Measurements from ENCODE around the gene CACNB4. TPM values are rescaled to one million over a fixed set of nuclear protein-coding genes. Genes with fewer than 3 reads are reported as not detected.

The CACNB4 gene
- total and polyA plus RNA-seq, 8 donors: 0.34 to 1.3 (median 0.70) TPM

GRCh38 chr2:152072011-152072410 lies 26.8 kb downstream of the CACNB4 start:
- H3K27me3 ChIP-seq: no peaks in the 10 kb centered on the region
- no peak overlapping the region for H3K27ac ChIP-seq
- peaks cover 0 to 4% (median 0%) of the 10 kb centered on the region in 3 donors for H3K4me1 ChIP-seq
- ATAC-seq (no peak), DNase-seq (no peak), FAIRE-seq (no peak)
- no peak overlapping the region for H3K4me3 ChIP-seq
- TF ChIP-seq CTCF (IDR thresholded peaks at IDR 0.05): no peak
- H3K9me3 ChIP-seq: no peaks in the 10 kb centered on the region
- intact Hi-C loops (cut with DNase I): no loop called here
- 80 to 88% methylated on average over 2 of the region's 2 CpGs for WGBS, 2 donors
- H3K36me3 ChIP-seq: no peaks in the 10 kb centered on the region

DNA sequence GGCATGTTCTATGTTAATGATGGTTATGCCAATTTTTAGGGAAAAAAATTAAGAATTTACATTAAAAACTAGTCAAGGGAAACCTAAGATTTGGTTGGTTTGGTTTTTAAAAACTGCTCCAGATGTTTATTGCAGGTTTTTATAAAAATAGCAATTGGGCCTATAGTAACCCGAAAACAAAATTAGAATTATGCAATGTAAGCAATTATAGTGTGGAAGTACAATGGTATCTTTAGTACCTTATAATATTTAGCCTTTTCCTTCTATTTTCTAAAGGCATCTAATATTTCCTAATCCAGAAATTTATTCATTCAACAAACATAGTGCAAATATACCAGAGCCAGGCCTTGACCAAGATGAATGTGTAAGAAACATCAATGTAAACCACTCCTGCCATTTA lies 27.3 kb downstream of the CACNB4 start:
- Histone ChIP-seq H3K9me3 (no peaks in the 10 kb centered on the region), H3K27ac (no peak overlapping the region), H3K36me3 (no peaks in the 10 kb centered on the region), H3K27me3 (no peaks in the 10 kb centered on the region), H3K4me1 (peaks cover 0 to 4% (median 0%) of the 10 kb centered on the region in 3 donors), H3K4me3 (no peak overlapping the region)
- FAIRE-seq (no peak), DNase-seq (no peak), ATAC-seq (no peak)
- intact Hi-C loops (cut with DNase I): no loop called here
- WGBS, 2 donors: 94 to 96% methylated on average over 1 of the region's 1 CpG
- no peak for TF ChIP-seq CTCF (IDR thresholded peaks at IDR 0.05)

DNA sequence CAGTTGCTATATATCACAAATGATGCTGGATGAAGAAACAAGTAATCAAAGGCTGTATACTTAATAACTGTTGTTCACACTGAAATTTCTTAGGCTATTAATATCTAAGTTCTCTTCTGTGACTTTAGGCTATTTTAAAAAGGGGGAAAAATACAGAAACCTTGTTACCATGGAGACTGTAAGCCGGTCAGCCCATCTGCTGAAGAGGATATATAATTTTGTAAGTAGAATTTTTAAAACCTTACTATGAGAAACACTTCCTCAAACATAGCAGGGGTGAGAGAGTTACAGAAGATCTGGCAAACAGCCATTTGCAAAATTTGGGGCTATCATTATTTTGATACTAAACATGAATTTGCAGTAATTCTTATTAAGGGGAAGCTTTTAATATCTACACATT lies 27.8 kb downstream of the CACNB4 start:
- DNase-seq (no peak), ATAC-seq (no peak), FAIRE-seq (no peak)
- no peaks in the 10 kb centered on the region for H3K27me3 ChIP-seq
- no peak overlapping the region for H3K4me3 ChIP-seq
- H3K4me1 ChIP-seq: peaks cover 0 to 4% (median 0%) of the 10 kb centered on the region in 3 donors
- no peak for TF ChIP-seq CTCF (IDR thresholded peaks at IDR 0.05)
- intact Hi-C loops (cut with DNase I): no loop called here
- H3K36me3 ChIP-seq: no peaks in the 10 kb centered on the region
- H3K27ac ChIP-seq: no peak overlapping the region
- H3K9me3 ChIP-seq: no peaks in the 10 kb centered on the region
- WGBS, 2 donors: 79 to 84% methylated on average over 1 of the region's 1 CpG

DNA sequence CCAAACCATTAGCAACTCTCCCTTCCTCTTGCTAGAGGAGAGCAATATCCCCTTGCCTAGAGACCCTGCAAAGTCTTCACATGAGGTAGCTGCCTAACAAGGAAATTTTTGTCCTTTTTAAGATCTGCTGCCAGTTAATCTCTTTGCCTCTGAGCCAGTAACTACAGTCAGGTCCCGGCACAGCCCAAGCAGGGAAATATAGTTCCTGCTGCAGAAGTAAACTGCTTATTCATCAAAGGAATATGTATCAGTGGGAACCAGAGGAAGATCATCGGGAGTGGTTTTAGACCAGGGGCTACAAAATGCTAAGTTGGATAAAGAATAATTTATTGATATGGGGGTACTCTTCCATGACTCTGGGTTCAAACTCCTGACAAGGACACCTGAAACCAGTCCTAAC lies 30.6 kb downstream of the CACNB4 start:
- FAIRE-seq (no peak), DNase-seq (no peak), ATAC-seq (no peak)
- Histone ChIP-seq H3K4me1 (no peaks in the 10 kb centered on the region), H3K27me3 (no peaks in the 10 kb centered on the region), H3K9me3 (no peaks in the 10 kb centered on the region), H3K36me3 (no peaks in the 10 kb centered on the region), H3K27ac (no peak overlapping the region), H3K4me3 (no peak overlapping the region)
- intact Hi-C loops (cut with DNase I): no loop called here
- no peak for TF ChIP-seq CTCF (IDR thresholded peaks at IDR 0.05)
- WGBS, 2 donors: 76 to 88% methylated on average over 2 of the region's 2 CpGs

- no peak for ATAC-seq
- intact Hi-C loops (cut with DNase I): no loop called here
- no peaks in the 10 kb centered on the region for H3K4me1 ChIP-seq
- no peak for FAIRE-seq
- H3K36me3 ChIP-seq: no peaks in the 10 kb centered on the region
- no peak for TF ChIP-seq CTCF (IDR thresholded peaks at IDR 0.05)
- H3K27me3 ChIP-seq: no peaks in the 10 kb centered on the region
- no peaks in the 10 kb centered on the region for H3K9me3 ChIP-seq
- WGBS, 2 donors: 88% methylated on average over 1 of the region's 1 CpG
- no peak overlapping the region for H3K4me3 ChIP-seq
- no peak for DNase-seq
- no peak overlapping the region for H3K27ac ChIP-seq
Observed at GRCh38 chr2:152067823-152068222, 31.0 kb downstream of the CACNB4 start.

All from pancreas (tissue), 10 donors.